Activated naive CD4-positive, alpha-beta T cell treated with anti-CD3 and anti-CD28 coated beads, Interleukin-2, amount 10 ng/mL, durations not matched to agents 7 days and 5 days (primary cell): ENCODE measurements around the gene PLXNA1.

Source experiments
- CTCF ChIA-PET: fragments of 350-600 bp; sonication (Branson Sonifier 250); formaldehyde crosslinking; loops from one replicate; lab custom pipeline; 2021; ENCODE audit warnings: antibody characterized with exemption; lab: Charles Lee
- DNase-seq: peaks from one replicate; pipeline ENCODE4 v3.0.0-alpha.2; 2020
- H3K27ac Mint-ChIP-seq: one replicate; pipeline ENCODE4 v1.8.0; 2021; ENCODE audit warnings: mild to moderate bottlenecking, moderate library complexity, mixed read lengths
- H3K27me3 Mint-ChIP-seq: one replicate; pipeline ENCODE4 v1.8.0; 2021; ENCODE audit warnings: mild to moderate bottlenecking, mixed read lengths
- H3K36me3 Mint-ChIP-seq: one replicate; pipeline ENCODE4 v1.8.0; 2021; ENCODE audit warnings: mixed read lengths
- H3K4me1 Mint-ChIP-seq: one replicate; pipeline ENCODE4 v1.8.0; 2021; ENCODE audit warnings: mixed read lengths
- H3K4me3 Mint-ChIP-seq: one replicate; pipeline ENCODE4 v1.8.0; 2021; ENCODE audit warnings: mild to moderate bottlenecking, moderate library complexity, mixed read lengths
- H3K9me3 Mint-ChIP-seq: one replicate; pipeline ENCODE4 v1.8.0; 2021; ENCODE audit warnings: mixed read lengths

PLXNA1 gene

GRCh38 chr3:126991366-126992200 is 8.7 kb downstream of the PLXNA1 start:
- CTCF ChIA-PET = no interaction called here
- DNase-seq = no peak
- no peaks in the 10 kb centered on the region for H3K36me3 Mint-ChIP-seq
- no peaks in the 10 kb centered on the region for H3K4me1 Mint-ChIP-seq
- H3K9me3 Mint-ChIP-seq = no peaks in the 10 kb centered on the region
- no peaks in the 10 kb centered on the region for H3K27me3 Mint-ChIP-seq
- no peak overlapping the region for H3K27ac Mint-ChIP-seq
- H3K4me3 Mint-ChIP-seq = no peak overlapping the region

GRCh38 chr3:126992216-126992615 is 9.3 kb downstream of the PLXNA1 start:
- H3K4me3 Mint-ChIP-seq = no peak overlapping the region
- H3K36me3 Mint-ChIP-seq = no peaks in the 10 kb centered on the region
- no peak overlapping the region for H3K27ac Mint-ChIP-seq

DNA sequence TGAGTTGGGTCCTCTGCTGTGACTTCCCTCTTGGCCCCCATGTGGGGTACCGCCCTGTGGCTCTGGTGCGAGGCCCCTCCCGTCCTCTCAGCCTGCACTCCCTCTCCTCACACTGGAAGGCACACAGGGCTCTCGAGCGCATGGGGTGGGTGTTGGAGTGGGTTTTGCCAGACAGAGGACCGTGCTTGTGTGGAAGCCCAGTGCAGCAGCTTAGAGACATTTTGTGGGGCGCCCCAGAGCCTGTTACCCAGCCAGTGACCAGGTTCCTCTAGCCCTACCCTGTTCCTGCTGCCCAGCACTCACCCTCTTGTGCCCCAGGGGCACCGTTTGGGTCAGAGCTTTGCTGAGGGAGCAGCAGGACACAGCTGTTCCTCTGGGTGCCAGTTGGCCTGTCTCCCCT is 9.9 kb downstream of the PLXNA1 start:
- no peak for DNase-seq
- H3K27ac Mint-ChIP-seq = no peak overlapping the region
- no peak overlapping the region for H3K4me3 Mint-ChIP-seq
- CTCF ChIA-PET = no interaction called here
- no peaks in the 10 kb centered on the region for H3K4me1 Mint-ChIP-seq
- H3K36me3 Mint-ChIP-seq = no peaks in the 10 kb centered on the region
- no peaks in the 10 kb centered on the region for H3K9me3 Mint-ChIP-seq
- H3K27me3 Mint-ChIP-seq = no peaks in the 10 kb centered on the region

More at GRCh38 chr3:126992216-126992615, 9.3 kb downstream of the PLXNA1 start:
- Mint-ChIP-seq H3K9me3 (no peaks in the 10 kb centered on the region), H3K27me3 (no peaks in the 10 kb centered on the region), H3K4me1 (no peaks in the 10 kb centered on the region)
- CTCF ChIA-PET = no interaction called here
- no peak for DNase-seq

GRCh38 chr3:126993436-126993835 is 10.5 kb downstream of the PLXNA1 start:
- Mint-ChIP-seq H3K36me3 (no peaks in the 10 kb centered on the region), H3K27me3 (no peaks in the 10 kb centered on the region), H3K4me1 (no peaks in the 10 kb centered on the region), H3K27ac (no peak overlapping the region), H3K9me3 (no peaks in the 10 kb centered on the region), H3K4me3 (no peak overlapping the region)
- CTCF ChIA-PET = no interaction called here
- DNase-seq = no peak

GRCh38 chr3:126994661-126995245 is 11.8 kb downstream of the PLXNA1 start:
- CTCF ChIA-PET = interaction anchor here (1.3 kb wide), 1 partner anchor 282 kb away, joined by 3 read pairs; no protein-coding TSS in a partner anchor
- DNase-seq = no peak
- Mint-ChIP-seq H3K4me3 (no peak overlapping the region), H3K36me3 (no peaks in the 10 kb centered on the region), H3K27ac (no peak overlapping the region), H3K27me3 (no peaks in the 10 kb centered on the region), H3K4me1 (no peaks in the 10 kb centered on the region), H3K9me3 (no peaks in the 10 kb centered on the region)

- H3K9me3 Mint-ChIP-seq = no peaks in the 10 kb centered on the region
- no peak overlapping the region for H3K4me3 Mint-ChIP-seq
- no peaks in the 10 kb centered on the region for H3K36me3 Mint-ChIP-seq
- no peak for DNase-seq
- CTCF ChIA-PET = interaction anchor here (1.0 to 1.3 kb wide), 3 partner anchors 8 to 283 kb away, joined by 3 read pairs; no protein-coding TSS in a partner anchor
- no peaks in the 10 kb centered on the region for H3K27me3 Mint-ChIP-seq
- H3K27ac Mint-ChIP-seq = no peak overlapping the region
- no peaks in the 10 kb centered on the region for H3K4me1 Mint-ChIP-seq
Observed at GRCh38 chr3:126995254-126995780, 12.4 kb downstream of the PLXNA1 start.

DNA sequence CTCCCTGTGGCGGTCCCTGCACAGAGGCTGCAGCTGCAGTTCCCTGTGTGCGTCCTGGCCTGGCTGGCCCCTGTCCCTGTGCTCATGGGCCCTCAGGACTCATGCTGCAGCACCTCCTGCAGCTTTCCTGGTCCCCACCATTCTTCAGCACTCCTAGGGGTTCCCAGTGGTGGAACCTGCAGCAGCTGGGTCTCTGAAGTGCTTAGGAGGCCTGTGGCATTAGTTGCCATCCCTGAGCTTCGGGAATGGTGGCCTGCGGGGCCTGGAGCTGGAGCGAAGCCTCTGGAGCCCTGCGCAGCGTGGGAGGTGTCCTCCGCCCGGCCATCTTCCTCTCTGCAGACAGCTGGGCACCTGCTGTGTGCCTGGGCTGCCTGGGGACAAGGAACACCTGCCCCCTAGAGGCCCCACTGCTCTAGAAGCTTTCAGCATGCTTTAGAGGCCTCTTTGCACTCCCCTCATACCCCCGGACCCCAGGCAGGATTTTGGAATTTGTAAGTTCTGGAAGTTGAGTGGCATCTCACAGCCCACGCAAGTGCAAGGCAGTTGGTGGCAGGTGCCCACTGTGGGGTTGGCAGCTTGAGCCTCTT is 13.1 kb downstream of the PLXNA1 start:
- Mint-ChIP-seq H3K27ac (no peak overlapping the region), H3K36me3 (no peaks in the 10 kb centered on the region), H3K4me3 (no peak overlapping the region), H3K9me3 (no peaks in the 10 kb centered on the region), H3K4me1 (no peaks in the 10 kb centered on the region), H3K27me3 (no peaks in the 10 kb centered on the region)
- DNase-seq = no peak
- CTCF ChIA-PET = interaction anchor here (1.0 to 1.3 kb wide), 3 partner anchors 9 to 283 kb away, joined by 3 read pairs; no protein-coding TSS in a partner anchor

DNA sequence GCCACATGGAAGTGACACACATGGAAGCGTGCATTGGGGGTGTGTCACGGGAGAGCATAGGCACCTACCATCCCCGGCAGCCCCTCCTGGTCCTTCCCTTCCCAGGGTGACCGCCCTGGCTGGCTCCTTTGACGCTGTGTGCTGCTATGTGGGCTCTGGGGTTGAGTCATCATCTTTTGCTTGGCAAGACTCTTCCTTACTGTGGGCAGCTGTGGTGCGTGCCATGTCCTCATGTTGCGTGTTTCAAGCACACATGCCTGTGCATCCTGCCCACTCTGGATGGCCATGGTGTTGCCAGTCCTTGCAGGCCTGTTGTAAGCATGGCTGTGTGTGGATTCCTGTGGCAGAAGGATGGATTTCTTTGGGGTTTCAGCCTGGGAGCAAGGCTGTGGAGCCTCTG is 14.0 kb downstream of the PLXNA1 start:
- CTCF ChIA-PET = no interaction called here
- DNase-seq = no peak
- H3K27me3 Mint-ChIP-seq = no peaks in the 10 kb centered on the region
- H3K27ac Mint-ChIP-seq = no peak overlapping the region
- H3K9me3 Mint-ChIP-seq = no peaks in the 10 kb centered on the region
- H3K4me1 Mint-ChIP-seq = no peaks in the 10 kb centered on the region
- no peaks in the 10 kb centered on the region for H3K36me3 Mint-ChIP-seq
- H3K4me3 Mint-ChIP-seq = no peak overlapping the region

DNA sequence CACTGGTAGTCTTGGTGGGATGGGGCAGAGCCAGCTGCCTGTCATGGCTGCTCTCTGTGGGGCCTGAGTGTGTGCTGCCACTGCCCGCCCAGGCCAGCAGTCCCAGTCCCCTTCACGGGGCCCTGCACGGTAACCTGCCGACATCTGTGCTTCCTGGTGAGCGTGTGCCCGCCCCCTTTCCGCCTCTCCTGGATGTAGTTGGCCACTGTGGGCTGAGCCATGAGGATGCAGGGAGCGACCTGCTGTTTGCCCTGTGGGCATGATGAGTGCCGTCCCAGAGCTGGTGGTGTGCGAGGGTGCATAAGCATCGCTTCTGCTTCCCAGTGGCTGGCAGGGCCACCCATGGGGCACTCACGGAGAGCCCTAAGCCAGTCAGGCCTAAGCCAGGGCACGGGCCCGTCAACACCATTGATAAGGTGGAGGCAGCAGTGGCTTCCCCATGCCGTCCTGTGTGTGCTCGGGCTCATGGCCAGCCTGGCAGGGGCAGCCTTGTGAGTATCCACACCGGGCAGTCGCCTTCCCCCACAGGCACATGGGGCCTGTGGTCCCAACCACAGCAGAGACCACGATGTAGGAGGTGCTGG is 14.6 kb downstream of the PLXNA1 start:
- Mint-ChIP-seq H3K36me3 (no peaks in the 10 kb centered on the region), H3K27me3 (no peaks in the 10 kb centered on the region), H3K4me3 (no peak overlapping the region), H3K27ac (no peak overlapping the region), H3K9me3 (no peaks in the 10 kb centered on the region), H3K4me1 (no peaks in the 10 kb centered on the region)
- CTCF ChIA-PET = no interaction called here
- DNase-seq = no peak

- no peaks in the 10 kb centered on the region for H3K4me1 Mint-ChIP-seq
- H3K9me3 Mint-ChIP-seq = no peaks in the 10 kb centered on the region
- DNase-seq = no peak
- no peak overlapping the region for H3K4me3 Mint-ChIP-seq
- H3K27ac Mint-ChIP-seq = no peak overlapping the region
- no peaks in the 10 kb centered on the region for H3K27me3 Mint-ChIP-seq
- CTCF ChIA-PET = no interaction called here
- H3K36me3 Mint-ChIP-seq = no peaks in the 10 kb centered on the region
Observed at GRCh38 chr3:126998320-126998719, 15.4 kb downstream of the PLXNA1 start.

DNA sequence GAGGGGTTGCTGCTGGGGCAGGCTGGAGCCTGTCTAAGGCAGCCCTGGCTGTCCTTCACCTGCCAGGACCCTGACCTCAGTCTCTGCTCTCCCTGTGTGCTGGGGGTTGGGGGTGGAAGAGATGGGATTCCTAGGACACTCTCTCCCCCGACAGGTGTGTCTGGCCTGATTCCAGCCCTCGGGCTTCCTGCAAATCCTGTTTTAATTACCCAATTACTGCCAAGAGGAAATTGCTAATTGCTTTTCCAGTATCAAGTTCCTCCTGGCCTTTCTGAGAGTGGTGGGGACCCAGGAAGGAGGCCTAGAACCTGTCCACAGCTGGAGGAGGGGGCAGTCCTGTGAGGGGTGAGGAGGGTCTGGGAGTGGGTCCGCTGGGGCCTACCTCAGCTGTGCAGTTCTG is 15.8 kb downstream of the PLXNA1 start:
- Mint-ChIP-seq H3K36me3 (no peaks in the 10 kb centered on the region), H3K4me1 (no peaks in the 10 kb centered on the region), H3K27ac (no peak overlapping the region), H3K4me3 (no peak overlapping the region), H3K27me3 (no peaks in the 10 kb centered on the region), H3K9me3 (no peaks in the 10 kb centered on the region)
- no peak for DNase-seq
- CTCF ChIA-PET = no interaction called here

DNA sequence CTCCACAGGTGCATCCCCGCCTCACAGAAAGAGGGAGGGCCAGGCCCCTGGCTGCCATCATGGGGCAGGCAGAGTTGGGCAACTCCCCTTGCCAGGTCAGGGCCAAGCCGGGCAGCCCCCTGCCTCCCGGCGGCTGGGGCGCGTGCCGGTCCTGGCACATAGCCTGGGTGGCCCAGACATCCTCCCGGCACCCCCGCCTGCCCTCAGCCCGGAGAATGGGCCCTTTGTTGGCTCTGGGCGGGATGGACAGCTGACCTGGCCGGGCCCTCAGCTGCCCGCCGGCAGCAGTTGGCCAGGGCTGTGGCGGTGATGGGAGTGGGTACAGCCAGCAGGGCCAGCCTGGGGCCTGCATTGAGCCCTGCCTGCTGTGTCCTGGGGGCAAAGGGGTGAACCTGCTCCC is 16.5 kb downstream of the PLXNA1 start:
- H3K9me3 Mint-ChIP-seq = no peaks in the 10 kb centered on the region
- no peaks in the 10 kb centered on the region for H3K4me1 Mint-ChIP-seq
- H3K27me3 Mint-ChIP-seq = no peaks in the 10 kb centered on the region
- no peak overlapping the region for H3K27ac Mint-ChIP-seq
- DNase-seq = no peak
- no peaks in the 10 kb centered on the region for H3K36me3 Mint-ChIP-seq
- H3K4me3 Mint-ChIP-seq = no peak overlapping the region
- CTCF ChIA-PET = no interaction called here

DNA sequence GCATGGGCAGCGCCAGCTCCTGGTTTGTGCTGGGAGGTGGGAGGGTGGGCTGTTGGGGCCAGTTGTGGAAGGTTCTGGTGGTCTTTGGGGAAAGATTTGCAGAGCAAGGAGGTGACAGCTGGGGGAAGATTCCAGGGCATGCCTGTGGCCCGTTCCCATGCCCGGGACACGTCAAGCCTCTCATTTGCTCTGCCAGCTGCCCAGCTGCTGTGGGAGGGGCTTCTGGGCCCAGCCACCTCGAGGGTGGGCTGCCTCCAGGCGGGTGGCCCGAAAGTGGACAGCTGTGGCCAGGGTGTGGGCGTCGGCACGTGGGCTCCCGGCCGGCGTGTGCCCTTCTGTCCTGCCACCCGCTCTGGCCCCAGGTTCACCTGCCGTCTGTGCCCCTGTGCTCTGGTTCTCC is 17.2 kb downstream of the PLXNA1 start:
- H3K4me3 Mint-ChIP-seq = no peak overlapping the region
- no peaks in the 10 kb centered on the region for H3K9me3 Mint-ChIP-seq
- no peak overlapping the region for H3K27ac Mint-ChIP-seq
- CTCF ChIA-PET = no interaction called here
- DNase-seq = no peak
- no peaks in the 10 kb centered on the region for H3K36me3 Mint-ChIP-seq
- H3K27me3 Mint-ChIP-seq = no peaks in the 10 kb centered on the region
- H3K4me1 Mint-ChIP-seq = no peaks in the 10 kb centered on the region

GRCh38 chr3:127000761-127001160 is 17.8 kb downstream of the PLXNA1 start:
- H3K9me3 Mint-ChIP-seq = no peaks in the 10 kb centered on the region
- no peak for DNase-seq
- H3K27me3 Mint-ChIP-seq = no peaks in the 10 kb centered on the region
- H3K4me3 Mint-ChIP-seq = no peak overlapping the region
- no peaks in the 10 kb centered on the region for H3K4me1 Mint-ChIP-seq
- H3K36me3 Mint-ChIP-seq = no peaks in the 10 kb centered on the region
- no peak overlapping the region for H3K27ac Mint-ChIP-seq
- CTCF ChIA-PET = no interaction called here
